Heart left ventricle (tissue), 16 donors: ENCODE results near the gene MYH10. TPM values are rescaled to one million over a fixed set of nuclear protein-coding genes. Genes with fewer than 3 reads are reported as not detected.

Experiments used
- ATAC-seq, 4 donors: fragments of 200-7000 bp; cut with Tn5 transposase; one replicate each; pipeline ENCODE4 v1.9.1; 2020 to 2022; ENCODE audit warnings: moderate library complexity in 4 of 4, mild to moderate bottlenecking in 3 of 4, moderate number of reproducible peaks in 1 of 4
- DNase-seq, 5 donors: peaks; one replicate each; pipeline ENCODE4 v3.0.0-alpha.2; 2020
- H3K27ac ChIP-seq, 12 donors: fragments of 200-600 bp; sonication (generic) in 4 of 12; one replicate each; pipeline versions ENCODE4 v1.5.0 to v1.8.0; 2016 to 2022; ENCODE audit warnings: mild to moderate bottlenecking in 2 of 12
- H3K27me3 ChIP-seq, 9 donors: fragments of 200-600 bp; sonication (generic) in 2 of 9; one replicate each; pipeline versions ENCODE4 v1.5.1 to v1.8.0; 2016 to 2022; ENCODE audit warnings: mild to moderate bottlenecking in 3 of 9
- H3K36me3 ChIP-seq, 9 donors: fragments of 200-600 bp; sonication (generic) in 2 of 9; one replicate each; pipeline versions ENCODE4 v1.5.0 to v1.8.0; 2018 to 2022; ENCODE audit warnings: mild to moderate bottlenecking in 2 of 9
- H3K4me1 ChIP-seq, 12 donors: fragments of 200-600 bp; sonication (generic) in 4 of 12; one replicate each; pipeline versions ENCODE4 v1.5.0 to v1.8.0; 2016 to 2022; ENCODE audit warnings: mild to moderate bottlenecking in 3 of 12
- H3K4me3 ChIP-seq, 12 donors: fragments of 200-600 bp; sonication (generic) in 4 of 12; one replicate each; pipeline versions ENCODE4 v1.5.0 to v1.8.0; 2017 to 2022; ENCODE audit warnings: mild to moderate bottlenecking in 9 of 12, moderate library complexity in 4 of 12
- H3K9me3 ChIP-seq, 12 donors: fragments of 200-600 bp; sonication (generic) in 4 of 12; one replicate each; pipeline versions ENCODE4 v1.5.0 to v1.8.0; 2016 to 2022; ENCODE audit warnings: mild to moderate bottlenecking in 1 of 12
- CTCF ChIP-seq, 12 donors: fragments of 200-600 bp; sonication (generic) in 4 of 12; IDR thresholded peaks; one replicate each; pipeline versions ENCODE4 v1.5.0 to v1.8.0; 2018 to 2022; ENCODE audit warnings: antibody characterized with exemption in 12 of 12, mild to moderate bottlenecking in 5 of 12
- POLR2A ChIP-seq, 2 donors: fragments of 450-650 bp; IDR thresholded peaks; one replicate each; pipeline ENCODE4 v1.6.1; 2017; ENCODE audit warnings: antibody characterized with exemption in 2 of 2, mild to moderate bottlenecking in 2 of 2, moderate library complexity in 2 of 2
- WGBS, 4 donors: extraction: QIAGEN DNeasy Blood & Tissue Kit in 2 of 4; methylation state at CpG; one replicate each; pipeline versions ENCODE4 v1.1.5 to v1.1.7; 2013 to 2018; 5-methylcytosine and 5-hydroxymethylcytosine counted together
- intact Hi-C, 10 donors: fragments of 100-400 bp; cut with DNase I; formaldehyde crosslinking; loops; one replicate each; pipeline versions ENCODE4 v1.11.1 to v1.14.2; 2022
- polyA plus RNA-seq, 2 donors: library from polyadenylated mRNA; stranded (reverse); fragments of 200-250 nt; gene quantifications; one replicate each; pipeline ENCODE4 v1.2.3, GENCODE V29; 2013
- total RNA-seq, 9 donors: library from RNA; depleted of rRNA in 2 of 9; stranded (reverse); fragments of >200 nt in 2 of 9; fragmentation: NEBNext Ultra II Directional in 3 of 9; extraction: Animal tissue kit (Norgen Biotek cat#: 25700) in 3 of 9; gene quantifications; one replicate each; pipeline versions ENCODE4 v1.1.0 to v1.2.4, GENCODE V29; 2016 to 2023
- donor health status: ischemic (EF 13 %, LVEDD 7.1; RV severe dilation, severe dysfunction).
- donor health status: healthy with polysubstance abuse.
- donor health status: DM: no; HTN: yes; CAD: no.
- donor health status: DM: no; HTN: no; CAD: no.
- donor health status: ischemic (EF 25% LVEDD 6.9; RV normal size, moderate dysfunction).
- donor health status: ischemic (EF 25% LVEDD 5.7; RV mildly dilated, moderate dysfunction).
- donor health status: healthy.
- donor health status: DM: yes; HTN: yes; CAD: no.
- donor health status: ischemic (EF 35%, LVEDD 5.7; RV mildly dilated, moderate dysfunction).
- donor health status: nonischemic (EF 11% LVEDD 7.7; RV severe dilation, severe dysfunction).
- donor health status: DM: yes; HTN: yes; CAD: no.
- donor health status: PGD.
- donor health status: ischemic (EF 29% LVEDD 5.4; RV normal size, mild dysfunction).
- donor health status: nonischemic (EF 23%, LVEDD 6.1; RV moderate dilation, normal function).

MYH10 gene
- total and polyA plus RNA-seq, 11 donors = 10.6 to 62.1 (median 35.2) TPM

- no peak for TF ChIP-seq POLR2A (IDR thresholded peaks at IDR 0.05)
- TF ChIP-seq CTCF (IDR thresholded peaks at IDR 0.05) = no peak
- no peak overlapping the region for H3K4me3 ChIP-seq
- H3K27ac ChIP-seq = no peak overlapping the region
- H3K9me3 ChIP-seq = no peaks in the 10 kb centered on the region
- peaks cover 0 to 39% (median 4%) of the 10 kb centered on the region in 9 donors for H3K36me3 ChIP-seq
- H3K4me1 ChIP-seq = peaks cover 0 to 16% (median 0%) of the 10 kb centered on the region in 12 donors
- intact Hi-C loops = loop anchor here in 2 of 10 donors (10.0 kb wide), 2 partner anchors 77 to 317 kb away; no protein-coding TSS in a partner anchor
- no peak for DNase-seq
- ATAC-seq = no peak
- no peaks in the 10 kb centered on the region for H3K27me3 ChIP-seq
- 63 to 81% (median 70%) methylated on average over 2 of the region's 2 CpGs for WGBS, 4 donors
Measured at GRCh38 chr17:8577868-8578267, 52.7 kb downstream of the MYH10 start.

GRCh38 chr17:8576559-8577294 lies 53.8 kb downstream of the MYH10 start:
- no peak for ATAC-seq
- H3K36me3 ChIP-seq = peaks cover 0 to 42% (median 4%) of the 10 kb centered on the region in 9 donors
- no peak overlapping the region for H3K4me3 ChIP-seq
- no peak for DNase-seq
- H3K27ac ChIP-seq = no peak overlapping the region
- TF ChIP-seq CTCF (IDR thresholded peaks at IDR 0.05) = no peak
- TF ChIP-seq POLR2A (IDR thresholded peaks at IDR 0.05) = no peak
- no peaks in the 10 kb centered on the region for H3K27me3 ChIP-seq
- H3K4me1 ChIP-seq = peaks cover 0 to 10% (median 0%) of the 10 kb centered on the region in 12 donors
- no peaks in the 10 kb centered on the region for H3K9me3 ChIP-seq
- intact Hi-C loops = loop anchor here in 2 of 10 donors (10.0 kb wide), 2 partner anchors 78 to 318 kb away; no protein-coding TSS in a partner anchor
- 91 to 97% (median 93%) methylated on average over 3 of the region's 3 CpGs for WGBS, 4 donors

- Histone ChIP-seq H3K36me3 (peaks cover 0 to 52% (median 4%) of the 10 kb centered on the region in 9 donors), H3K4me1 (no peaks in the 10 kb centered on the region), H3K27ac (no peak overlapping the region), H3K4me3 (no peak overlapping the region), H3K9me3 (no peaks in the 10 kb centered on the region), H3K27me3 (no peaks in the 10 kb centered on the region)
- ATAC-seq = peak in 3 of 4 donors; percentile 50 to 58 (median 54)
- TF ChIP-seq CTCF (IDR thresholded peaks at IDR 0.05) (peak in 11 of 12 donors; percentile 19 to 67 (median 50)), POLR2A (IDR thresholded peaks at IDR 0.05) (no peak)
- 60 to 74% (median 71%) methylated on average over 9 of the region's 9 CpGs for WGBS, 4 donors
- DNase-seq = peak in 2 of 5 donors; percentile 29 to 30
- intact Hi-C loops = loop anchor here in 6 of 10 donors (1.0 to 10.0 kb wide), 9 partner anchors 80 to 320 kb away; partner anchors contain the start of gene CCDC42 (in 1 of the 6)
Measured at GRCh38 chr17:8574687-8575086, 55.8 kb downstream of the MYH10 start.

- H3K4me1 ChIP-seq = no peaks in the 10 kb centered on the region
- H3K9me3 ChIP-seq = no peaks in the 10 kb centered on the region
- intact Hi-C loops = loop anchor here in 6 of 10 donors (1.0 to 10.0 kb wide), 7 partner anchors 82 to 322 kb away; partner anchors contain the start of gene CCDC42 (in 2 of the 6)
- peaks cover 0 to 66% (median 11%) of the 10 kb centered on the region in 9 donors for H3K36me3 ChIP-seq
- 88 to 95% (median 93%) methylated on average over 1 of the region's 1 CpG for WGBS, 4 donors
- TF ChIP-seq POLR2A (IDR thresholded peaks at IDR 0.05) (no peak), CTCF (IDR thresholded peaks at IDR 0.05) (peak in 11 of 12 donors; percentile 18 to 60 (median 45))
- H3K27ac ChIP-seq = no peak overlapping the region
- H3K27me3 ChIP-seq = no peaks in the 10 kb centered on the region
- no peak for ATAC-seq
- H3K4me3 ChIP-seq = no peak overlapping the region
- no peak for DNase-seq
Measured at GRCh38 chr17:8572764-8573163, 57.8 kb downstream of the MYH10 start.
